Small intestine (tissue), 7 donors: ENCODE measurements around the gene SCLT1. TPM values are rescaled to one million over a fixed set of nuclear protein-coding genes. Genes with fewer than 3 reads are reported as not detected.

Experiments used
- DNase-seq, 2 donors: peaks; one replicate each; pipeline versions ENCODE4 v3.0.0 to v3.0.0-alpha.2; 2013
- FAIRE-seq: peaks from 2 replicates; lab custom pipeline; 2012; peaks lifted over from hg19 to GRCh38; lab: Jason Lieb, UNC
- H3K27ac ChIP-seq, 3 donors: one replicate each; pipeline ENCODE4 v1.5.1; 2013; ENCODE audit warnings: low read length in 2 of 3, mild to moderate bottlenecking in 2 of 3, control low read depth in 1 of 3, inconsistent platforms in 1 of 3, low read depth in 1 of 3, moderate library complexity in 1 of 3
- H3K27me3 ChIP-seq, 3 donors: one replicate each; pipeline ENCODE4 v1.6.1; 2013; ENCODE audit warnings: low read length in 3 of 3, inconsistent platforms in 1 of 3; ENCODE audit not compliant: control insufficient read depth in 3 of 3, insufficient read depth in 3 of 3
- H3K36me3 ChIP-seq, 3 donors: one replicate each; pipeline ENCODE4 v1.6.1; 2013; ENCODE audit warnings: low read length in 3 of 3, inconsistent platforms in 1 of 3, low read depth in 1 of 3, mild to moderate bottlenecking in 1 of 3, moderate library complexity in 1 of 3; ENCODE audit not compliant: control insufficient read depth in 3 of 3, insufficient read depth in 2 of 3
- H3K4me1 ChIP-seq, 3 donors: one replicate each; pipeline ENCODE4 v1.6.1; 2013; ENCODE audit warnings: low read length in 2 of 3, inconsistent platforms in 1 of 3, low read depth in 1 of 3, mild to moderate bottlenecking in 1 of 3, moderate library complexity in 1 of 3; ENCODE audit not compliant: control insufficient read depth in 3 of 3, insufficient read depth in 2 of 3
- H3K4me3 ChIP-seq, 3 donors: one replicate each; pipeline ENCODE4 v1.5.1; 2013; ENCODE audit warnings: low read length in 3 of 3, control low read depth in 1 of 3, inconsistent platforms in 1 of 3, low read depth in 1 of 3, mild to moderate bottlenecking in 1 of 3, moderate library complexity in 1 of 3
- H3K9me3 ChIP-seq, 2 donors: one replicate each; pipeline ENCODE4 v1.6.1; 2013; ENCODE audit warnings: low read depth in 1 of 2, low read length in 1 of 2; ENCODE audit not compliant: control insufficient read depth in 2 of 2, insufficient read depth in 1 of 2
- WGBS, 3 donors: extraction: QIAGEN DNeasy Blood & Tissue Kit; methylation state at CpG; one replicate each; pipeline ENCODE4 v1.1.7; 2013; 5-methylcytosine and 5-hydroxymethylcytosine counted together
- polyA plus RNA-seq, 4 donors: library from polyadenylated mRNA; stranded (reverse) in 3 of 4; unstranded in 1 of 4; fragments of 200-250 nt in 3 of 4; fragments of 120-200 nt in 1 of 4; gene quantifications; one replicate each; pipeline versions ENCODE4 v1.2.1 to v1.2.3, GENCODE V29; 2013
- donor health status: healthy with polysubstance abuse.
- donor health status: control.
- donor health status: control.
- donor health status: Bipolar disorder and iron deficiency.
- donor health status: healthy.

SCLT1 gene
- polyA plus RNA-seq, 4 donors: 3.5 to 10.1 (median 4.6) TPM

DNA sequence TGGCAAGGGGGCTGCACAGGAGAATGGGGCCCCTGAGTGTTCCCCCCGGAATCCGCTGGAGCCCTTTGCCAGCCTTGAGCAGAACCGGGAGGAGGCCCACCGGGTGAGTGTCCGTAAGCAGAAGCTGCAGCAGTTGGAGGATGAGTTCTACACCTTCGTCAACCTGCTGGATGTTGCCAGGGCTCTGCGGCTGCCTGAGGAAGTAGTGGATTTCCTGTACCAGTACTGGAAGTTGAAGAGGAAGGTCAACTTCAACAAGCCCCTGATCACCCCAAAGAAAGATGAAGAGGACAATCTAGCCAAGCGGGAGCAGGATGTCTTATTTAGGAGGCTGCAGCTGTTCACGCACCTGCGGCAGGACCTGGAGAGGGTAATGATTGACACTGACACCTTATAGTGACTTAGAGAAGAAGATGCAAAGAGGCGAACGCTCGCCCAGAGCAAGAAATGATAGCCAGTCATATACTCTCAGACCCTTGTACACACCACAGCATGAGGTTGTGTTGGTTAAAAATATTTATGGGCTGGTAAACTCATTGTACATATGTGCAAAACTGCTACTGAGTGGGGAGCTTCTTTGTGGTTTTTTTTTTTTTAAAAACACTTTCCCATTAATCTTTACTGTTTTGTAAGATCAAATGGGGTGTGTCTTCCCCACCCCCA, 231.4 kb downstream of the SCLT1 start:
- H3K4me3 ChIP-seq: no peak overlapping the region
- DNase-seq (no peak), FAIRE-seq (no peak)
- H3K27me3 ChIP-seq: no peaks in the 10 kb centered on the region
- H3K36me3 ChIP-seq: peaks cover 4 to 54% (median 26%) of the 10 kb centered on the region in 3 donors
- H3K4me1 ChIP-seq: no peaks in the 10 kb centered on the region
- no peaks in the 10 kb centered on the region for H3K9me3 ChIP-seq
- 79 to 91% (median 88%) methylated on average over 13 of the region's 13 CpGs for WGBS, 3 donors
- no peak overlapping the region for H3K27ac ChIP-seq

DNA sequence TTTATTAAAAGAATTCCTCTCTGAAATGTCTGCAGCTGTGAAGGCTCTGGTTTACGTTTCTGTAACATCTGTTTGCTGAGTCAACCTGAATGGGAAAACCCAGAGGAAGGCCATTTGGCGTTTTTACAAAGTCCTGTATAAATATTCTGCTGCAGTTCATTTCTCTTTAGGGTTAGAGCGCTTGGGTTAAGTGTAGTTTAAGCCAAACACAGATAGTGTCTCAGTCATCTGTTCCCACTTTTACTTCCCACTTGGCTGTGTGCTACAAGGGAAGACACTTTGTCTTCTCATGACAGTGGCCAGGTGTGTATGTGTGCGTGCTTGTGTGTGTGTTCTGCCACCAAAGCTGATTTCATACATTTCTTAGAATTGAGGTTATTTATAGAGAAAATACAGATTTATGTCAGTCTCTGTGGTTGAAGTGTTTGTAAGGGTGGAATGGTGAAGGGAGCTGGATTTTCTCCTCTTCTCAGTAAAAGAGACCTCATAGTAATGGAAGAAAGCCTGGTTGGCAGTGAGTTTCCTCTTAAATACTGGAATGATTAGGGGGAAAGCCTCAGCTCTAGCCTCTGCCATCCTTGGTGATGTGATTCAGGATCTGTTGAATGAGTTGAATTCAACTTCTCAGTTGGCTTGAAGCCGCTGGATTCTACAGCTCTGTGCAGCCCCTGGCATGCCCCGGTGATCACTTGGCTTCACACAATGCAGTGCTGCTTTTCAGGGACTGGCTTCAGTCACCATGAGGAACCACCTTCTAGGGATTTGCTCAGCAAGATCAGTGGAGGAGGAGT, 233.3 kb downstream of the SCLT1 start:
- Histone ChIP-seq H3K9me3 (no peaks in the 10 kb centered on the region), H3K36me3 (peaks cover 4 to 66% (median 29%) of the 10 kb centered on the region in 3 donors), H3K4me1 (no peaks in the 10 kb centered on the region), H3K27me3 (no peaks in the 10 kb centered on the region), H3K27ac (no peak overlapping the region), H3K4me3 (no peak overlapping the region)
- 60 to 84% (median 80%) methylated on average over 6 of the region's 6 CpGs for WGBS, 3 donors
- DNase-seq (peak in 1 of 2 donors; percentile 12), FAIRE-seq (no peak)

DNA sequence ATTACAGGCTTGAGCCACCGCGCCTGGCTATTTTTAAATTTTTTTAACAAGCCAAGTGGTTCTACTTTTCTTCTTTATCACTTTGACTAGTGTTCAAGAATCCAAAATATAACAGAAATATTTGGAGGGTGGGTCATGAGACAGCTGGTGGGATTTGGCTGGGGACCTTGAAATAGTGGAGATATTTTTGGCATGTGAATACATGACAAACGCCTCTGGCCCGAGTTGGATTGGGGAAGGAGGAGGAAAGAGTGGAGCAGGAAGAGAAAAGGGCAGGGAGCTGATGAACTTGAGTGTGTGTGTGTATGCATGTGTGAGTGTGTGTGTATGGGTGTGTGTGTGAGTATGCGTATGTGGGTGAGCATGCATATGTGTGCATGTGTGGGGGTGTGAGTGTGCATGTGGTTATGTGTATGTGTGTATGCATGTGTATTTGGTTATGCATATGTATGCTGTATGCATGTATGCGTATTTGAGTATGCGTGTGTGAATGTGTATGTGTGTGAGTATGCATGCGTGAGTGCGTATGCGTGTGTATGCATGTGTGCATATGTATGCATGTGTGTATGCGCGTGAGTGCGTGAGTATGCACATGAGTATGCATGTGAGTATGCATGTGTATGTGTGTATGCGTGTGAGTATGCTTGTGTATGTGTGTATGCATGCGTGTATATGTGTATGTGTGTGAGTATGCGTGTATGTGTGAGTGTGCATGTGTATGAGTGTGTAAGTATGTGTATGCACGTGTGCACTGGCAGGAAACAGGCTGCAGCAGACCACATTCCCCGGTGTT, 234.3 kb downstream of the SCLT1 start:
- Histone ChIP-seq H3K4me1 (no peaks in the 10 kb centered on the region), H3K9me3 (no peaks in the 10 kb centered on the region), H3K27ac (no peak overlapping the region), H3K27me3 (no peaks in the 10 kb centered on the region), H3K4me3 (no peak overlapping the region), H3K36me3 (peaks cover 7 to 62% (median 32%) of the 10 kb centered on the region in 3 donors)
- DNase-seq (no peak), FAIRE-seq (no peak)
- 79 to 95% (median 94%) methylated on average over 18 of the region's 18 CpGs for WGBS, 3 donors

DNA sequence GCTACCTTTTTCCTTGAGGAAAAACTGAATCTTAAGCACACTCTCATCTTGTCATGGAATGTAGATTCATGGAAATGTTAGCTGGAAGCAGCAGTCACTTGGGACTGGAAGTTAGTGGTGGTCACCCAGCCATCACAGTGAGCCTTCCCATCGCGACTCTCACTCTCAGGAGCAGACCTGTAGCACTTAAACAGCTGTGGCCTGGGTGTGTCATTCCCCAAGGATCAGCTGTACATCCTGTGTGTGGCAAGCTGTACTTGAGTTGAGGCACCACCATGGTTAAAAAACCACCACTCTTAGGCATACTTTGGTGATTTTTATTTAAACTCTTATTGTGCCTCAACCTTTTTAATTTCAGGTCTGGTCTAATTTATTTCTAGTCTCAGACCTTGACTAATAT, 237.1 kb downstream of the SCLT1 start:
- peaks cover 3 to 57% (median 38%) of the 10 kb centered on the region in 3 donors for H3K36me3 ChIP-seq
- no peak overlapping the region for H3K4me3 ChIP-seq
- FAIRE-seq (no peak), DNase-seq (no peak)
- no peaks in the 10 kb centered on the region for H3K9me3 ChIP-seq
- H3K27ac ChIP-seq: no peak overlapping the region
- H3K4me1 ChIP-seq: no peaks in the 10 kb centered on the region
- H3K27me3 ChIP-seq: no peaks in the 10 kb centered on the region
- WGBS, 3 donors: 93 to 100% (median 94%) methylated on average over 2 of the region's 2 CpGs

DNA sequence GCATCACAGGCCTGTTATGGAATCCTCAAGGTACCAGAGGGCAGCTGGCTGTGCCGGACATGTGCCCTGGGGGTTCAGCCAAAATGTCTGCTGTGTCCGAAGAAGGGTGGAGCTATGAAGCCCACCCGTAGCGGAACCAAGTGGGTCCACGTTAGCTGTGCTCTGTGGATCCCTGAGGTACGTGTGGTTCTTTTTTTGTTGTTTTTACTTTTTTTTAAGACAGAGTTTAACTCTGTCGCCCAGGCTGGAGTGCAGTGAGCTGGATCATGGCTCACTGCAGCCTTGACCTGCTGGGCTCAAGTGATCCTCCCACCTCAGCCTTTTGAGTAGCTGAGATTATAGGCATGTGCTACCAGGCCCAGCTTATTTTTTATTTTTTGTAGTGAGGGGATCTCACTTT, 237.7 kb downstream of the SCLT1 start:
- Histone ChIP-seq H3K4me1 (no peaks in the 10 kb centered on the region), H3K36me3 (peaks cover 3 to 56% (median 36%) of the 10 kb centered on the region in 3 donors), H3K27ac (no peak overlapping the region), H3K27me3 (no peaks in the 10 kb centered on the region), H3K9me3 (no peaks in the 10 kb centered on the region), H3K4me3 (no peak overlapping the region)
- DNase-seq (no peak), FAIRE-seq (no peak)
- WGBS, 3 donors: 90 to 98% (median 95%) methylated on average over 7 of the region's 7 CpGs

DNA sequence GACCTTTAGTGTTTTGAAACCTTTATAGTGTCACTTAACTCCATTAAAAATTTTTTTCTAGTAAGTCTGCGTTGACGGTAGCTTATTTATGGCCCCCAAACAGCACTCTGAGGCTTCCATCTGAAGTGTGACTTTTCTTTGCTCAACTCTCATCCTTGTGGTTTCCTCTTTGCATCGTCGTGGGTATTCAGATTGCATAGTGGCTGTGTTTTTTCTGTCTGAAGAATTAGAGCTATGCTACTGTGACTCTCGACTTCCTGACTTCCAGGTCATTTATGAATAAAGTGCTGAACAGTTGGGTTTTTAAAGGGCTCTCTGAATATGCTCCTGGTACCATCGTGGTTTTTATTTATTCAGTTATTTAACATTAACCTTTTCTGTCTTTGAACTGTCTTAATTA, 238.9 kb downstream of the SCLT1 start:
- FAIRE-seq: no peak
- DNase-seq: peak in 1 of 2 donors; percentile 30

DNA sequence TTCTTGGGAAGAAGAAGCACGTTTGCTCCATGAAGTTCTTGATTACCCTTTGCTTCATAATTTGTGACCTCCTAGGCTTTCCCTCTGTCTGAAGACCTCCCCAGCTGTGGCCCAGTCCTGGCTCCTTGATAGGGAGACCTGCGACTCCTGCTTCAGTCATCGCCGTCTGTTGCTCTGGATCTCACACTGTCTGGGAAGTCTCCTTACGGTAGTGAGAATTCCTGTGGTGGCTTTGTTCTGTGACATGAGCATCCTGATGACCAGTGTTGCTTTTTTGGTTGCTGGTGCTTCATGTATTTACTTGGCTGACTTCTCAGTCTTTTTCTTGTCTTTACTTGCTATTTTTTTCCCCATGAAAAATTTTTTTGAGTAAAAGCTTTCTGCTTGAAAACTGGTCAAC, 239.6 kb downstream of the SCLT1 start:
- 86 to 91% (median 89%) methylated on average over 5 of the region's 5 CpGs for WGBS, 3 donors
- H3K9me3 ChIP-seq: no peaks in the 10 kb centered on the region
- no peak overlapping the region for H3K4me3 ChIP-seq
- DNase-seq: no peak
- no peaks in the 10 kb centered on the region for H3K27me3 ChIP-seq
- FAIRE-seq: no peak
- H3K36me3 ChIP-seq: peaks cover 10 to 64% (median 42%) of the 10 kb centered on the region in 3 donors
- no peak overlapping the region for H3K27ac ChIP-seq
- no peaks in the 10 kb centered on the region for H3K4me1 ChIP-seq

More for the DNA sequence above, 238.9 kb downstream of the SCLT1 start:
- Histone ChIP-seq H3K36me3 (peaks cover 10 to 61% (median 36%) of the 10 kb centered on the region in 3 donors), H3K27me3 (no peaks in the 10 kb centered on the region), H3K4me3 (no peak overlapping the region), H3K4me1 (no peaks in the 10 kb centered on the region), H3K27ac (no peak overlapping the region), H3K9me3 (no peaks in the 10 kb centered on the region)
- WGBS, 3 donors: 54 to 65% (median 56%) methylated on average over 6 of the region's 6 CpGs

DNA sequence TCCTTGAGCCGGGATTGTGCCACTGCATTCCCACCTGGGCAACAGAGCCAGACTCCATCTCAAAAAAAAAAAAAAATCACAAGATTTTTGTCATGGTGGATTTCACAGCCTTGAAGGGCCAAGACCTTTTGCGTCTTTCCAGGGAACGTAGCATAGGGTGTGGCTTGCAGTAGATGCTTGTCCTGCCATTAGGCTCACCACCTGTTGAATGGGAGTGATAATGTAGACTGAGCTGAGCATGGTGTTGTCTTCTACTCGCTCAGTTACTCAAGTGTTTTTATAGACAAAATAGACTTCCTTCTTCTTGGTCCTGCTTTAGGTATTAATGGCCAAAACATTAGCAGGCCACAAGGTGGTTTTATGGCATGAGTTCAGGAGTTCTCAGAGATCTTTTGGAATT, 243.1 kb downstream of the SCLT1 start:
- DNase-seq: no peak
- Histone ChIP-seq H3K4me1 (no peaks in the 10 kb centered on the region), H3K9me3 (no peaks in the 10 kb centered on the region), H3K36me3 (peaks cover 14 to 68% (median 43%) of the 10 kb centered on the region in 3 donors), H3K27me3 (no peaks in the 10 kb centered on the region), H3K4me3 (no peak overlapping the region), H3K27ac (no peak overlapping the region)
- 95 to 97% (median 97%) methylated on average over 4 of the region's 4 CpGs for WGBS, 3 donors
- no peak for FAIRE-seq
